GM19395 (cell line): ENCODE results near the gene TBC1D22A.

Experiments used
- ATAC-seq: cut with Tn5 transposase; IDR thresholded peaks from one replicate; pipeline ENCODE4 v1.9.1; 2021; ENCODE audit warnings: mild to moderate bottlenecking, moderate library complexity; ENCODE audit not compliant: unreplicated experiment

TBC1D22A gene

DNA sequence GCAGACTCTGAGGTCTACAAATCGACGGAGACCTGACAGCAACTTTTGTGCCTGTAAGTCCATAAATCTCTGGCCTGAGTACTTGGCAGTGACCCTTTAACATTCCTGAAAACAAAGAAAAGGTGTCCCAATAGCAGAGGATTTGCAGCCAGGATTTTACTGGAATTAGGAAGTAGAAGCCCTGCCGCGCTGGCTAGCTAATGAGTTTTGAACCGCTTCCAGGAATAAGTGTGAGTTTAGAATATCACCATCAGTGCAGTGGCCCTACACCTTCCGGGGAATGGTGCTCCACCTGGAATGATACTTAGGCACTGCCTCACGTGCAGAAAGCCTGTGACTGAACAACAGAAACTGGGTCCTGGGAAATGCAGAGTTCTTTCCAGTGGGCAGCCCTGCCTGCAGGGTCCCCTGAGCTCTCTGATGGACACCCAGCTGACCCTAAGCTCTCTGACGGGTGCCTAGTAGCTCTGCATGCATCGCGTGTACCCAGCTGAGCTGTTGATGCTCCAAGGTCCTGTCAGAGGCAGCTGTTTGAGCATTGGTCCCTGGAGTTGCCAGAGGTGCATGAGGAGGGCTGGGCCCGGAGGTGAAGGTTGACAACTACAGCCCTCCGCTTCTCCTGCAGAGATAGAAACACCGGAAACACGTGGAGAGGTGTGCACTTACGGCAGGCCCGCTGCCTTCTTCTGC is 380.9 kb downstream of the TBC1D22A start:
- ATAC-seq: no peak

DNA sequence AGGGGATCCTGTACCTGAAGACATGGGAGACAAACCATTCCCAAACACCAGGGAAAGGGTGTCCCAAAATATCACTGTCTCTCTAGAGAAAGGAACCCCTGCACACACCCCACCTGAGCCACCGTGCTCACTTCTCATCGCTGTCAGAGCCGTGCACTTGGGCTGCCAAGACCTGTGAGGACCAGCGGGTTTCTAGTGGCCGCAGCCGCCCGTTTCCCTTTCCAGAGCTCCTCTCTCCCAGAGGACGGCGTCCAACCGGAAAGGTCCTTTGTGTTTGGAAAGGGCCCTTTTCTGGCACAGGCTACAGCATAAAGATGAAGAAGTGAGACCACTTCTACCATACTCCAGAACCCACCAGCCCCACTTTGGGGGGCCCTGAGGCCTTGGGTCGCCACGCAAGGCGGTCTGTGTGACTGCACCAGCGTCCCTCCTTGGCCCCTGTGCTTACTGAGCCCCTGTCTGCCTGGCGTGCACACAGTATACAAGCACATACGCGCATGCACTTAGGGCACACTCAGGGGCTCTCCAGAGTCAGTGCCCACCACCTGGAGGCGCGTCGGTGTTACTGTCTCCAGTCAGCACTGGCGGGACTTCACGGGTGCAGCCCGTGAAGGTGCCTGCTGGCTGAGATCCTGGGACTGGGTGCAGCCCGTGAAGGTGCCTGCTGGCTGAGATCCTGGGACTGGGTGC is 381.8 kb downstream of the TBC1D22A start:
- ATAC-seq: no peak

DNA sequence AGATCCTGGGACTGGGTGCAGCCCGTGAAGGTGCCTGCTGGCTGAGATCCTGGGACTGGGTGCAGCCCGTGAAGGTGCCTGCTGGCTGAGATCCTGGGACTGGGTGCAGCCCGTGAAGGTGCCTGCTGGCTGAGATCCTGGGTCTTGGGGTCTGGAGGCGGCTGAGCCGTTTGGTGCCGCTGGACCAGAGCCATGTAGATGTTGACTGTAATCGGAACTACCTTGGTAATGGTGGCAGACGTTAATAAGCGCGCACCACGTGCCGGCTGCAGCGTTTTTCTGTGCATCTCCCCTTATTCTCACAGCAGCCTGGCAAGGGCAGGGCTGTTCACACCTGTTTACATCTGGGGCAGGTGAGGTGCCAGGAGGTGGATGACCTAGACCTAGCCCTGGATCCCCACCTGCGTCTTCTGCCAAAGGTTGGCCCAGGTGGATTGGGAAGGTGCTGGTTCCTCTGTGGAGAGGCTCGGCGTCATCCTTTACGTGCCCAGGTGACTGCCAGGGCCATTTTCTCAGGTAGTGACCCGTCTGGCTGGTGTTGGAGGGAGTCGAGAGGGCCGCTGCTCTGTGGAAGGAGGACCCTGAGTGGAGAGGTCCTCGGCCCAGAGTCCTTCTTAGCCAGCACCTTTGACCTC is 382.5 kb downstream of the TBC1D22A start:
- ATAC-seq: no peak

DNA sequence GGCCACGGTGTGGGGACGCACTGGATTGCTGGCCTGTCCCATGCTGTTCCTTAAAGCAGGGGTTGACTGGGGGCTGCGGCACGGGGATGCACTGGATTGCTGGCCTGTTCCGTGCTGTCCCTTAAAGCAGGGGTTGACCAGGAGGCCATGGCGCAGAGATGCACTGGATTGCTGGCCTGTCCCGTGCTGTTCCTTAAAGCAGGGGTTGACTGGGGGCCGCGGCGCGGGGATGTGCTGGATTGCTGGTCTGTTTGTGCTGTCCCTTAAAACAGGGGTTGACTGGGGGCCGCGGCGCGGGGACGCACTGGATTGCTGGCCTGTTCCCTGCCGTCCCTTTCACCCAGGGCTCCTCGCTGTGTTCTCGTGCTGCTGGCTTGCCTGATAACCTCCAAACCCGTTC is 383.4 kb downstream of the TBC1D22A start:
- ATAC-seq: no peak

DNA sequence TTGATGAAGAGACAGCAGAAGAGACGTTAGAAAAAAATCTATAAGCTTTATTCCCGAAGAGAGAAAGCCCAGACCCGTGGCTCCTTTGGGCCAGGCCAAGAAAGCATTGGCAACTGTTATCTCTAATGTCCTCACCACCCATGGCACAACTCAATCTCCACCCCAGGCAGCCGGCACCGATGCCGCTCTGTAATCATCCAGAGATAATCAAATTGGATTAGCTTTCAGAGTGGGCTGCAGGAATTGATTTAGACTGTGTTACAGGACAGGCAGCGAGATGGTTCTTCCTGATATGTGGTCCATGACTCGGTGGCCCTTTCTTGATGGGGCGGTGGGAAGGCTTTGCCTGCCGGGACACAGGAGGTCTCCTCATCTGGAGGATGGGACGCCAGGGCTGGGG is 383.9 kb downstream of the TBC1D22A start:
- no peak for ATAC-seq

DNA sequence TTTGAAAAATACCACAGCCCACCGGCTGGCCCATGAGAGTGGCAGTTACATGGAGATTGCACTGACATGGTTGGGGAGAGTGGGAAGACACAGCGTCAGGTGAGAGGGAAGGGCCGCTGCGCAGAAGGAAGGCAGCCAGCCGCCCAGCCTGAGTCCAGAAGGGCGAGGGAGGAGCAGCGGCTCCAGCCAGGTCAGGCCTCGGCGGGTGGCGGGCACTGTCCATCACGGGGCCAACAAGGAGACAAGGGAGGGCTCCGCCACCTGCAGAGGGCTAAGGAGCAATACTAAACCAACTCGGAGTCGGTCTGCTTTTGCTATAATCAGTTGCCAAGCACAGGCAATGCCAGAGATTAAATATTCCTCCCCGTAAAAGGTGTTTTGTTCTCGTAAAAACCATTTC is 384.5 kb downstream of the TBC1D22A start:
- no peak for ATAC-seq

DNA sequence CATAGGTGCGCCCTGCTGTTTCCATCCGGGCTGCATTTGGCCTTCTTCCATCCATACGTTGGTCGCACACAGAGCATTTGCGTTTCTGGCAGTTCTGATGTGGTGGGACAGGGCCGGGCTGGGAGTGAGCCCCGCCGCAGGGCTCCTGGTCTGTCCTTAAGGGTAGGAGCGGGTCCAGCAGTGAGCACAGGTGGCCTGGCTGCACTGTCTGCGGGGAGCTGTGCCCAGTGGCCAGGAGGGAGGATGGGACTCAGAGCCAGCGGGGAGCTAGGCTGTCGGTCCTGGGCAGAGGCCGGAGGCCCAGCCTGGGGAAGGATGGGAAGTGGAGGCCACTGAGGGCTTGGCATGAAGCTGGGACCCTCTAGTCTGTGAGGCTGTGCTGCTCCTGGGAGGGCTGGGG is 385.1 kb downstream of the TBC1D22A start:
- no peak for ATAC-seq

DNA sequence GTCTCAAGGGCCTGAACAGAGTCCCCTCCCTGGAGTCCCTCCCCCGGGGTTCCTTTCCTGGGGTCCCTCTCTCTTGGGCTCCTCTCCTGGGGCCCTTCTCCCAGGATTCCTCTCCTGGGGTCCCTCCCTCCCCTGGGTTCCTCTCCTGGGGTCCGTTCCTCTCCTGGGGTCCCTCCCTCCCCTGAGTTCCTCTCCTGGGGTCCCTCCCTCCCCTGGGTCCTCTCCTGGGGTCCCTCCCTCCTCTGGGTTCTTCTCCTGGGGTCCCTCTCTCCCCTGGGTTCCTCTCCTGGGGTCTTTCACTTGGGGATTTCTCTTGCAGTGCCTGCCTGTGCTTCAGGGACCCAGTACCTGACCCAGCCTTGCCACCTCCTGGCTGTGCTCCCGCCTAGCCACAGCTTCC is 386.1 kb downstream of the TBC1D22A start:
- no peak for ATAC-seq

DNA sequence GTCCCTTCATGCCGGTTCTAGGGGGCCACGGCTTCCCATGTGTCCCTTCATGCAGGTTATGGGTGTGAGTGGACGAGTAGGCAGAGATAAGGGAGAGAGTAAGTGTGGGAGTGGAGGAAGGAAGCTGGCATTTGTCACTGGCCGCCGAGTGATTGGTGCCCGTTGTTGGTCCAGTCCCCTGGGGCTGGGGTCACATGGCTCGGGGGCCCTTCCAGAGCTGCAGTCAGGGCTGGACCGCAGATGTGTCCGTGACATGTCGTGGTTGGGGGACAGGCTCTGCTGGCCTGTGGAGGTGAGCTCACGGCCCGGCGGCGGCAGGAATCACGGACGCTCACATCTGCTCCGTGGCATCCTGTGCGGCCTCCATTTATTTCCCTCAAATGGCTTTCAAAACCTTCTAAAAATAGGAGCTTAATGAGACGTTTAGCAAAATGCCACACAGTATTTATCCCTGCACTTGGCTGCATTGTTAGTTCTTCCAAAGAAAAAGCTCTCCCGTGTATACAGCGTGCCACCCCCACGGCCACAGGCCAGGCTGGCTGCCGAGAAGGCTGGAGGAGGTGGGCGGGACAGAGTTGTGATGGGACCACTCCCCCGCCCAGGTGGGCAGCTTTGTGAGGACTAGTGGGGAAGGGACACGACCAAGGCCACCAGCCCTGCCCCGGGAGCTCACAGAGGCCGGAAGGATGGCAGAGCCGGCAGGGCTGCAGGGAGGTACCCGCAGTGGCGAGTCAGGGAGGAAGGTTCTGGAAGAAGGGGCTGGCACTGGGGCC is 386.7 kb downstream of the TBC1D22A start:
- no peak for ATAC-seq

DNA sequence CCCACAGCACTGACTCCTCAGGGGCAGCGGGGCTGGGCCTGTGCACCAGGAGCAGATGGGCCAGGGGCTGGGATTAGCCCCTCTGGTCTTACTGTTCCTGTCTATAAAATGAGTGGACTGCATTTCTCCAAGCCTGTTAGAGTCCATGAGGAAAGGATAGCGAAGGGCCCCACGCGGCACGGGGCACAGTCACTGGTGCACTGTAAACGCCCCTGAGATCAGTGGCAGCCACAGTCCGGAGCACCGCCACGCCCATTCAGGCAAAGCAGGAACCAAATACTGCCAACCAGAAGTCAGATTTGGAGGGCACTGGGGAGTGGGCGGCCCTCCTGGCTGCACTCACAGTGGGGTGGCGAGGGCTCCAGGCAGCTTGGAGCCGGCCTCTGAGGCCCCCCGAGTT is 387.5 kb downstream of the TBC1D22A start:
- no peak for ATAC-seq

DNA sequence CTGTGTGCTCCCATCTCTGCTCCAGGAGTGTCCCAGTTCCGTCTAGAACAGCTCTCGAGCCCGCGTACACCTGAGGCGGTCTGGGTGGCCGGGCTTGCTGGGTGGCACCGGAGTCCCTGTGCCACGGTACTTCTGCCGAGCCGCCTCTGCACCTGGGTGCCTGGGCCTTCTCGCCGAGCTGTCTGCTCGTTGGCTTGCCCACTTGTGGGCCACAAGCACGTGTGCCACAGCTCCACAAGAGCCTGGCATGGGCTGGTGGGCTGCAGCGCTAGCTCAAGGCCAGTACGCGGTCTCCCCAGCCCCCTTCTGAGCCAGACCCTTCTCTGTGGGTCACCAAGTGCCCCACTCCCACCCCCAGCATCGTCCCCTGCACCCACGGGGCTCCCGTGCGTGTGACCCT is 388.0 kb downstream of the TBC1D22A start:
- ATAC-seq: no peak

DNA sequence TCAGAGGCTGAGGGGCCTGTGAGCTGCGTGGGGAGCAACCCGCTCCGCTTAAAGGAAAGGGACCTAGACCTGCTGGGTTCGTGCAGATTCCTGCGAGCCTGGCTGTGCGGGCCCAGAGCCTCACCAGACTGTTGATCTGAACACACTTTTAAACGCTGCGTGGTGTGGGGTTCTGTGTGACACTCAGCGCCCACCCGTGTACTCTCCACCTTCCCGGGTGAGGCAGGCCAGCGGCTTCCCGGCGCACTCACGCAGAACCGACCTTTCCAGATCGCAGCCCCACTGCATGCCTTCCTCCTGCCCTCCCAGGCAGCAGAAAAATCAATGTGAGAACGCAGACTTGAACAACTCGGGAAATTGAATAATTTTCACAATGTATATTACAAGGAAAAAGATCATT is 388.6 kb downstream of the TBC1D22A start:
- ATAC-seq: no peak

DNA sequence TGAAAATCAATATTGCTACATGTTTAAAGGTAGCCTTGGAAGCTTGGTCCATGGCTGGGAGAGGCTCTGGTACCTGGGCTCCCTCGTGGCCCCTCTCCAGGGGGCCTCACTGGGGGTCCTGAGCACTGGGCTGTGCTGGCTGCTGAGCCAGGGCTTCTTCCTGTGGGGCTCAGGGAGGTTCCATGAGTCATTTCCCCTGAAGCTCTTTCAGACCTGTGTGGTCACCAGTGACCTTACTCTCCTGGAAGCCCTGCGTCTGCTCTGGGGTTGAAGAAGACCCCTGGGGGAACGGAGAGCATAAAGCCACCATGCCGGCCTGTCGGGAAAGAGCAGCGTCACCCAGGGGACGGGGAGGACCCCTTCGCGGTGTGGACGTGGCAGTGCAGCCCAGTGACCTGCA is 389.0 kb downstream of the TBC1D22A start:
- ATAC-seq: no peak

DNA sequence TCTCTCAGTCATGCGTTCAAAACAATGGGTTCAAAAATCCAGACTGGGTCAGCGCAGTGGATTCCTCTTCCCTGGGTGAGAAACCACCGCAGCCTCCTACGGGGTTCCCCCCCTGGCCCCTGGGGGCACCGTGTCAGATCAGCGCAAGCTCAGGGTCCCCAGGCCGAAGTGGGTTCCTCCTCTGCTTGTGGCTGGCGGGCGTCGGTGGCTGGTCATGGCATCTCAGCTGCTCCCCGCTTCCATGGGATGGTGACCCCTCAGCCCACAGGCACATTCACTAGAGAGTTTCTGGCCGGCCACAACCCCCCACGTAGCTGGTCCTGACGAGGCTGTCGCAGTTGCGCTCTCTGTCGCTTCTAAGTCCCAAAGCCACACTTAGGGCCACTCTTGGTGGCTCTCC is 389.8 kb downstream of the TBC1D22A start:
- no peak for ATAC-seq

DNA sequence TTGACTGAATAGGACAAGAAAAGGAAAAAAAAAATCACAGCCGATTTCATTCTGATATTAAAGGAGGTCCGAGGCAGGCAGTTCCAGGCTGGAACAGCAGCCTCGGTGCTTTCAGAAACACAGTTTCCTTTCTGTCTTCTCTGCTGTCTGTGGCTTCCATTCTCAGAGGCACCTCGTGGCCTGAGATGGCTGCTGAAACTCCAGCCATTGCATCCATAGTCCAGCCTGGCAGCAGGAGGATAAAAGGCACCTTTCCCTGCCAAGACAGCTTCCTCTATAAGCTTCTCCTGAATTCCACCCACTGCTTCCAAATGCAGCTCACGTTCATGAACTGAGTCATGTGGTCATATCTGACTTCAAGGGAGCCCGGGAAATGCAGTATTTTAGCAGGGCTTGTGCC is 390.5 kb downstream of the TBC1D22A start:
- ATAC-seq: no peak

DNA sequence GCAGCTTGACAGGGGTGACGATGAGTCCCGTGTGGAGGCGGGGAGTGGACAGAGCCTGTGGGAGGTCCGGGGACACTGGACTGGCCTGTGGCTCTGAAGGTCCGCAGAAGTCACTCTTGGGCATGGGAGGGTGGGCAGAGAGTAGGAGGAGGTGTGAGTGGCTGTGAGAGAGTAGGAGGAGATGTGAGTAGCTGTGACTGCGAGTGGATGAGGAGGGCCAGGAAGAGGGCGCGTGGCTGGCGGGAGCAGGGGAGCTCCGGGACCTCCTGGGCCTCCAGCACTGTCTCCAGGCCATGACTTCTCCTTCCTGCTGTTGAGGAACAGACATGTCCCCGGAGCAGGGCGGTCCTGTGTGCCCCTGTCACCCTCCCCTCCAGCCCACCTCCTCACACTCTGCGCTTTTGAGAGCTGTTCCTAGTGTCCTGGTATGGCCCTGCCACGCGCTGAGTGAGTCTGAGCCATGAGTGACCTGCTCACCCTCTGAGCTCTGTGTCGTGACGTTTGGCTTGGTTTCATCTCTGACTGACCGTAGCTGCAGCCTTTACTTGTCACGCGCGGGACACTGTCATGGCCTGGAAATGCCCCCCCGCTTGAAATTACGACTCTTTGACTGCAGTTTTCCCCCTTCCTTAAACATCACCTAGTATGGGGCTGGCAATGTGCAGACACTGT is 391.5 kb downstream of the TBC1D22A start:
- no peak for ATAC-seq

DNA sequence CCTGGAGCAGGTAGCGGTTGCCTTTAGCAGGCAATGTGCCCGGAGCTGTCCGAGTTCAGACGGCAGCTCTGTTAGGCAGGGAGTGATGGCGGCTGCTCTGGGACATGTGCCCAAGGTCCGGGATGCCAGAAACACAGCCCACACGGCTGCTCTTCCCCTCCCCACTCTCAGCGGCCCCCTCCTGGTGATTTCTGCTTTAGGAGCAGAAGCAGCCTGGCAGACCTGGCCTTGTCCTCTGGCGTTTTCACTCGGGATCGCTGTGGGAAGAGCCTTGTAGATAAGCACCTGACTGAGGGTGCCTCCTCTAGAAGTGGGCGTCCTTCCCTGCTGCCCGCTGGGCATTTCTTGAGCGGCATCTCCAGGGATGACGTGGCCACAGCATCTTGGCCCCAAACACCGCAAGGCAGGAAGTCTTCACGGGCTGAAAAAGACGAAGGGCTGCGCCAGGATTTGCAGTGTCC is 392.2 kb downstream of the TBC1D22A start:
- no peak for ATAC-seq

DNA sequence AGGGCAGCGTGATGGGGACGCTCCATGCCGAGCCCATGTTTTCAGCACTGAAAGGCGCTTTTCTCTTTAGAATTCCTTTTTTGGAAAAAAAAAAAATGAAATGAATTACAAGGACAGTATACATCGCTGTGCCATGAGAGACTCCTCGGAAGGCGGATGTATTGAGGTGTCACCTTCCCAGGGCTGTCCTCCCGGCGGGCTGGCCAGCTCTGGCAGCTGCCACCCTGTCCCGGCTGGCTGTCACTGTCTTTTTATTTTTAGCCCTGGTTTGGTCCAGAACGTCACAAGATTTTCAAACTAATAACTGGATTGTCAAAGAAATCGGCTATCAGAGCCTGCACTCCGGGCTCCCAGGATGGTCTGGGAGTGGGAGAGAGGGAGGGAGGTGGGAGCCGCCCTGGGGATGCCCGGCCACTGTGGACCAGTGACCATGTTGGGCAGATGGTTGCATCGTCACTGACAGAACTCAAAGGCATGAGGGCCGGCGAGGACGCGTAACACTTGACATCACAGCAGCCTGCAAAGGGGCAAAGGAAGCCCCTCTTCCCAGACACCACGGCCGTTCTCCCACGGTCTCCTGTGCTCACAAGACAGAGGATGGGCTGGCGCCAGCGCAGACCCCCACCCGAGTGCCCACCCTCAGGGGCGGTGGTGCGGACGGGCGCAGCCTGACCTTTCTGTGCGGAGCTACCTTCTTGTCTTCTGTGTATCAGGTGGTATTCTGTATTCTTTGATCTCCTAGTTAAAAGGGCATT is 392.9 kb downstream of the TBC1D22A start:
- ATAC-seq: no peak

DNA sequence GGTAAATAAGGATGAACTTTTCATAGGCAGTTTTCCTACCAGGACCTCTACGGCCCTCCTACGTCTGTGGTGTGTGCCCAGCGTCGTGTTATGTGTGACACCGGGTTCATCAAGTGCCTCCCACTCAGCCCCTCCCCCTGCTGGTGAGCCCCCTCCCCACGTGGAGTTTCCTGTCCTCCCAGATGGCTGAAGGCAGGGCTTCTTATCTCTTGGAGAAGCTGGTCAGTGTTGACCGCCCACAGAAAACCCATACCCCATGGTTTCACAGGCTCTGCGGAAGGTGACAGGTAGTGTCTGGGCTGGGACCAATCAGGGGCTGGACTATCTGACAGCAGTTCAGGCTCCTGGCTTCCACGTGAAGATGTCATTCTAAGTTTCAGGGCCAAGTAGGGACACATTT is 393.5 kb downstream of the TBC1D22A start:
- no peak for ATAC-seq
